ENCODE data around the gene HPCAL1.

The HPCAL1 gene

GRCh38 chr2:10333966-10334365, 31.3 kb downstream of the HPCAL1 start:
- no peak for FAIRE-seq

GRCh38 chr2:10335046-10335840, 32.5 kb downstream of the HPCAL1 start:
- no peak for TF ChIP-seq CTCF (IDR thresholded peaks at IDR 0.05; ENCODE audit: insufficient read depth, missing control alignments)
- FAIRE-seq, result no peak
- no peak for DNase-seq (ENCODE audit: insufficient read length, low spot score)

More at GRCh38 chr2:10333966-10334365, 31.3 kb downstream of the HPCAL1 start:
- no peak for TF ChIP-seq CTCF (IDR thresholded peaks at IDR 0.05; ENCODE audit: insufficient read depth, missing control alignments)
- no peak for DNase-seq (ENCODE audit: insufficient read length, low spot score)

- FAIRE-seq (no peak), DNase-seq (ENCODE audit: insufficient read length, low spot score) (no peak)
- TF ChIP-seq CTCF (IDR thresholded peaks at IDR 0.05; ENCODE audit: insufficient read depth, missing control alignments), result no peak
Measured at GRCh38 chr2:10336283-10336682, 33.6 kb downstream of the HPCAL1 start.

GRCh38 chr2:10337449-10338269, 35.0 kb downstream of the HPCAL1 start:
- TF ChIP-seq CTCF (IDR thresholded peaks at IDR 0.05; ENCODE audit: insufficient read depth, missing control alignments), result no peak
- DNase-seq (ENCODE audit: insufficient read length, low spot score), result no peak
- no peak for FAIRE-seq

- no peak for DNase-seq (ENCODE audit: insufficient read length, low spot score)
- FAIRE-seq, result no peak
- no peak for TF ChIP-seq CTCF (IDR thresholded peaks at IDR 0.05; ENCODE audit: insufficient read depth, missing control alignments)
Measured at GRCh38 chr2:10338270-10339188, 35.8 kb downstream of the HPCAL1 start.

- DNase-seq (ENCODE audit: insufficient read length, low spot score) (no peak), FAIRE-seq (no peak)
- TF ChIP-seq CTCF (IDR thresholded peaks at IDR 0.05; ENCODE audit: insufficient read depth, missing control alignments), result no peak
Measured at GRCh38 chr2:10339647-10340592, 37.2 kb downstream of the HPCAL1 start.

Data from D721Med (cell line).